HG02870 (cell line): ENCODE data around the gene ARL13A.
A peak's percentile ranks its signal among the peaks of the same experiment; 100 is the strongest.
"Not testable (repeated sequence)": the region's sequence is repeated elsewhere in the genome, so short reads cannot be mapped to it uniquely, and the experiment has no call there.

Experiments
- ATAC-seq: cut with Tn5 transposase; IDR thresholded peaks from one replicate; pipeline ENCODE4 v1.9.1; 2021; ENCODE audit warnings: mild to moderate bottlenecking, moderate library complexity; ENCODE audit not compliant: unreplicated experiment

The ARL13A gene

DNA sequence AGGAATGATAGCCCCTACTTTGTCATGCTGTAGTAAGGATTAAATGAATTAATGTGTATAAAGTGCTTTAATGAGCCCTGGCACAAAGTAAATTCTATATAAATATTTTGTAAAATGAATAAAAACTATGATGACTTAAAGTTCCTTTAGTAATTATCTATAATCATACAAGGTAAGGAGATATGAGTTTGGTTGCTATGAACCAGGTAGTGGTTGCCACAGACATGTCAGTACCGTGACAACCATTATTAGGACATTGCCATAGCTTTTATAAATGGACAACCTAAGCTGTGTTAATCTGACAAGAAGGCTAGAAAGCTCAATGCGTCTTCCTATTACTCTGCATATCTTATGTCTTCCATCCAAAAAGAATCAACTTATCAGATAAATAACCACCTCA is at the start of gene ARL13A:
Gene ARL13A (plus strand): TSS at position 301 of the 400 bp plus-strand sequence. CDS start 3,982 bp downstream, outside the sequence.
- ATAC-seq = no peak

DNA sequence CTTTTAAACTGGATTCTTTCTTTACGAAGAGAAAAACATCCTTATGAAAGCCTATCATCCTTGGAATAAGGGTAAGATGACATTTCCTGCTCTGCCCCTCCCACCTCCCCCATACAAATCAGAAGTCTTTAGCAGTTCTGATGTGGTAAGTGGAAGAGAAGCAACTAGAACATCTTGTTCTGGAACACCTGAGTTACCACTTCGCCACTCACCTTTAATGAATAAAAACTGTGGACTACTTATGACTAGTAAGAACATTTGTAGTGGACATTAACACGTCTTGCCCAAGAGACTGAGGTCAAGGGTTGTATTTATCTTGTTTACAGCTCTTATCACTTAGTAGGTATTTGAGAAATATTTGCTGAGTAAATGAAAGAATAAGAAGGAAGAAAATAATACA is 45.1 kb upstream of the ARL13A start:
- ATAC-seq = no peak

DNA sequence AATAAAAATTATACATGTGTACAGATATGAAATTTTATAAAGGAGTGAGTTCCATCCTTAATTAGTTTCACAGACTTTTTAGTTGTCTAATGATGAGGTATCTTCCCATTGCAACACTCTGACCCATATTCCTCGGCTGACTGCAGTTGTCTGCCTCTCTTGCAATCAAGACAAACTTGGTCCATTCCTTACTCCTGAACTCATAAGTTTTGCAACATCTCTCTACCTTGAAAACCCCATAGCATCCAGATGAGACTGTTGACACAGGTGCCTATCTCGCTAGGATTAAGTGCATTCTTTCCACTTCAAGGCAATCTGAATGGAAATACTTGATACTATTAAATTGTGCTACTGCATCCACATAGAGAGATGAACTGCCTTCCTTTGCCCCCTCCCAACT is 43.1 kb upstream of the ARL13A start:
- no peak for ATAC-seq

GRCh38 chrX:100928660-100929613 is 40.6 kb upstream of the ARL13A start, which contains the start of gene XKRX:
XKRX (minus strand) TSS chrX:100928917; CDS start chrX:100928304, 613 bp downstream.
- ATAC-seq = peak; percentile 46

DNA sequence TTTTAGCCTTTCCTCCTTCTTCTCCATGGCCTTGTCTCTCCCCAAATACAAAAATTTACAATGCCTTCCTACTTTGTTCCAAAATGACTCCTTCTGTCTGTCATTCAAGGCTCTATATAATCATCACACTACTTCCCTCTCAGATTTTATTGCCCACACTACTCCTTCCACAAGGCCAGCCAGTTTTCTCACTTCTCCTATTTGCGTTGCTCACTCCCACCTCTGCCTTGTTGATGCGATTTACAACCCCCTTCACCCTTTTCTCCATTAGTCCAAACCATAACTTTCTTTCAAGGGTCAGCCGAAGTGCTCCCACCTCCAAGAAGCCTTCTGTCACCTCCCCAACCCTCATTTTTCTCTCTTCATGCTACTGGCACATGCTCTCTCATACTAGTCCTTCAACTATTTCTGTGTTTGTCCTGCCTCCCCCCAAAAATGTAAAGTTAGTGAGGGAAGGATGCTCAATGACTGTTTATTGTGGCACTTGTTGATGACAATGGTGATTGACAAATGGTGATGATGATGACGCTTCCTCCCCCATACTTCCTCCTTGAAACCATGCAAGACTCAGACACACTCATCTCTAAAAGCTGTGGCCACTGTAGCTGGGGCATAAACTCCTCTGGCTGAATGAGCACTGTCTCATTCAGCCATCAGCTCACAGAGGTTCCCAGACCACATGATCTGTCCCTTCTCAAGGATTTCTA is 38.1 kb upstream of the ARL13A start:
- ATAC-seq = peak; percentile 84

DNA sequence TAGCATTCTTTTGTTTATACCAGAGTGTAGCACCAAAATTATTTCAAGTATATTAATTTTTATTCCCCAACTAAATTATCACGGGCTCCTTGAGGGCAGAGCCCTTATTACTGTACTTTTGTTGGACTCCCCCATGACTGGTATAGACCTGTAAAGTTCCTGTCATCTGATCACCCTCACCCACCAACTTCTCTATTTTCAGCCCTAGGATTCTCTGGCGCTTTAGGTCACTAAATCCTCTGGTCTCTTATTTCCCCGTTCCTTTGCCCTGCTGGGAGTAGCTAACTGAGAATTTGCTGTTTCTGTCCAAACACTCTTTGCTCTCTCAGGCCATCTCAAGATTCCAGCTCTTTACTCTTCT is 37.6 kb upstream of the ARL13A start:
- ATAC-seq = peak; percentile 21

DNA sequence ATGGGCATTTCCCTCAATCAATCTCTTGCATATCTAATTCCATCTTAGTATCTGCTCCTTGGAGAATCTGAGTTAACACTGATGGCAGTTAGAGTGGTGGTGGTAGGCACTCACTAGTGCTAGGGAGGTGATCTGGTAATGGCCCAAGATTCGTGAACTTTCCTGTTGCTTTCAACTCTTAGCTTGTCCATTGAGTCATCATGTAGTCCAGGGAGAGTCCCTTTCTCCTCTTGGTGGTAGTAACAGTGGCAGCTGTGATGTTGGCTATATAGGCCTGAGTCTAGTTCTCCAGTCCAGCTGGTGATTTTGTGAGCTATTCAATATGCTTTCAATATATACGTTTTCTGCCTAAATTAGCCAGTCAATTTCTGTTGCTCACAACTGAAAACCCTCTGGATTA is 33.7 kb upstream of the ARL13A start:
- no peak for ATAC-seq

DNA sequence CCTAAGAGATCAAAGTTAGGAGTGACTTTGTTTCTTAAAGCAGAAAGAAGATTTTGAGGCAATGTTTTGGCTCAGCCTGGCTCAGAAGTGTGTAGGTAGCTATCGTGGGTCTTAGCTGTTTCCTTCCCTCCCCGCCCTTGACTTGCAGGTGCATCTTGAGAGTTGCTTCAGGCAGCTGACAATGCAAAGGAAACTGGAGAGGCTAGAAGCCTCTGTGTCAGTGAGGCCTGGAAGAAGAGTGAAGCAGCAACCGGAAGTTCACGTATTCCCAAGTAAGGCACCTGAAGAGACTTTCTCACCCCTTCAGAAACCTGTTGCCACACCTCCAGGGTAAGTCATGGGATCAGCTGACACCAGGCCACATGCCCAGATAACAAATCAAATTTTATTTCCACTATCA is 30.2 kb upstream of the ARL13A start:
- no peak for ATAC-seq

- ATAC-seq = no peak
Observed at GRCh38 chrX:100944601-100945000, 24.9 kb upstream of the ARL13A start.

GRCh38 chrX:100946299-100946927 is 23.1 kb upstream of the ARL13A start:
- ATAC-seq = no peak

- no peak for ATAC-seq
Observed at GRCh38 chrX:100948557-100948956, 21.0 kb upstream of the ARL13A start.

GRCh38 chrX:100962811-100963210 is 6.7 kb upstream of the ARL13A start:
- ATAC-seq = no peak

GRCh38 chrX:100964362-100964761 is 5.1 kb upstream of the ARL13A start:
- no peak for ATAC-seq

- ATAC-seq = no peak
Observed at GRCh38 chrX:100969936-100970335, 428 bp downstream of the ARL13A start.

DNA sequence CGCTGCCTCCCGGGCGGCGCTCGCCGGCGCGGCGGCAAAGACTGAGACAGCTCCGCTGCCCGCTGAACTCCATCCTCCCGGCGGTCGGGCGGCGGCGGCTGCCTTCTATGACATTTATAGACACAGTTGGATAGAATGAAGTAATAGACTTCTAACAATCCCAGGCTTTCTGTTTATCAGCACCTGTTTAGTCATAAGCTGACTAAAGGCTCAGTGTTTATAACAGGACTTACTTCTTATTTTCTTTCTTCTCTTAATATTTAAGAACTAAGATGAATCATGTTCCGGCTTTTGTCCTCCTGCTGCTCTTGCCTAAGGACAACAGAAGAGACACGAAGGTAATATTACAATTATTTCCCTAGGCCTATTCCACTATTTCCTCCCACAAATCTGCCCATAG is 3.9 kb downstream of the ARL13A start:
- ATAC-seq = no peak

DNA sequence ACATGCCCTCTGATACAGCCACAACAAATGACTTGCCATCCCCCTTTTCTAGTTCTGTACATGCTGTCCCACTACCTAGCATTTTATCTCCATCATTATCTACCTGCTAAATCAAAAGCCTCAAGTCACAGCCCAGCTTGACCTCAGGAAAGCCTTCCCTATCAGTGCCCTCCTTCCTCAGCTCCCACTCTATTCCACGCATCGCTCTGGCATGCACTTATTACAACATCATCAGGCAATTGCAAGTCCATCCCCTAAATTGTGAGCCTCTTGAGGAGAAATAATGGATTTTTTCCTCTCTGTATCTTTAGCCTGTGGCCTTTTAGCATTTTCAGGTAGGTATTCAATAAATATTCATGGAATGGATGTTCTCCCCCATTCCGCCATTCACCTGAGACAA is 5.7 kb downstream of the ARL13A start:
- no peak for ATAC-seq

DNA sequence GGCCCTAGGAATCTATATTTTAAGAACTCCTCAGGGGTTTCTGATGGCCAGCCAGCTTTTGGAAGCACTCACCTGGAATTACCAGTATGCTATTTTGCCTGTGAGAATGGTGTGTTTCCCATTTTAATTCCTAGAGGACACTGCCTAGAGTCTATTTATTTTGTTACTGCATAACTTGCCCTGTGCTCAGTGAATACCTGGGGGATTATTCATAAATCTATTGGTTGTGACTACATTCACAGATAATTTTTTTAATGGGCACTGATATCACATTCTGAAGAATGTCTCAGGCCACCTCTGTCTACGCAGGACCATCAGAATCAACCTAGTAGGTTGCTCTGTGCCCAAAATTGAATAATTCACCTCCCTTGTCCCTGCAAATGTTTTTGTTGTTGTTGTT is 6.7 kb downstream of the ARL13A start:
- ATAC-seq = no peak

- no peak for ATAC-seq
Observed at GRCh38 chrX:100979881-100980607, 10.5 kb downstream of the ARL13A start.

DNA sequence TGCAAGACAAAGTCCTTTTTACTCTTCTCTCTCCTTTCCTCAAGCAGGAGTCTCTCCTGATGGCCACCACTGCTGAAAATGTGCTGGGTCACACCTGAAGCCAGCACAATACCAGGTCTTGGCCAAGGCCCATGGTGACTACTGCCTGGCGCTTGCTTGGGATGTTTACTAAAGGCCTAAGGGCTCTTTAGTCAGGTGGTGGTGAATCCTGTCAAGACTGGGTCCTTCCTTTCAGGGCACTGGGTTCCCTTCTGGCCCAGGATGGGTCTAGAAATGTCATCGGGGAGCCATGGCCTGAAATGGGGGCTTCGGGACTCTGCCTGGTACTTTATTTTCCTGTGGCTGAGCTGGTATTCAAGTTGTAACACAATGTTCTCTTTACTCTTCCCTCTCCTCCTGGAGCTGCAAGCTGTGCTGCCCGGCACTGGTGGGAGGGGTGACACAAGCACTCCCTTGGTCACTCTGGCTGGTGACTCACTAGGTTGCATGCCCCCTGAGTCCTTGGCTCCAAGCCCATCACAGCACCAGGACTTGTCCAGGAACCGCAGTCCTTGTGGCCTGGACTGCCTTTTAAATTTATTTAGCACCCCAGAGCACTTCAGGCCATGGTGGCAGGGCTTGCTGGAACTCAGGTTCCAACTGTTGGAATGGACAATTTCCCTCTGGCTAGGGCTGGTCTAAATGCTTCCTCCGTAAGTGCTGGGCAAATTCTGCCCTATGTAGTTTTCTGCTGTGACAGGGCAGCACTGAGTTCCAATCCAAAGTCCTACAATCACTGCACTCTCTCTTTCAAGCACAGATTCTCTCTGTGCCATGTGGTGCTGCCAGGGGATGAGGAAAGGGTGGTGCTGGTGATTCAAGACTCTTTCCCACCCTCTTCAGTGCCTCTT is 11.3 kb downstream of the ARL13A start:
- ATAC-seq = no peak

GRCh38 chrX:100981498-100981845 is 12.0 kb downstream of the ARL13A start:
- not testable (repeated sequence) for ATAC-seq
